Activated CD4-positive, alpha-beta T cell treated with anti-CD3 and anti-CD28 coated beads for 1 hour (primary cell): ENCODE data around the gene MYO7B.

Experiments used
- DNase-seq: peaks from one replicate; pipeline ENCODE4 v3.0.0-alpha.2; 2020

The MYO7B gene

GRCh38 chr2:127611076-127611925 lies 75.8 kb downstream of the MYO7B start:
- no peak for DNase-seq

DNA sequence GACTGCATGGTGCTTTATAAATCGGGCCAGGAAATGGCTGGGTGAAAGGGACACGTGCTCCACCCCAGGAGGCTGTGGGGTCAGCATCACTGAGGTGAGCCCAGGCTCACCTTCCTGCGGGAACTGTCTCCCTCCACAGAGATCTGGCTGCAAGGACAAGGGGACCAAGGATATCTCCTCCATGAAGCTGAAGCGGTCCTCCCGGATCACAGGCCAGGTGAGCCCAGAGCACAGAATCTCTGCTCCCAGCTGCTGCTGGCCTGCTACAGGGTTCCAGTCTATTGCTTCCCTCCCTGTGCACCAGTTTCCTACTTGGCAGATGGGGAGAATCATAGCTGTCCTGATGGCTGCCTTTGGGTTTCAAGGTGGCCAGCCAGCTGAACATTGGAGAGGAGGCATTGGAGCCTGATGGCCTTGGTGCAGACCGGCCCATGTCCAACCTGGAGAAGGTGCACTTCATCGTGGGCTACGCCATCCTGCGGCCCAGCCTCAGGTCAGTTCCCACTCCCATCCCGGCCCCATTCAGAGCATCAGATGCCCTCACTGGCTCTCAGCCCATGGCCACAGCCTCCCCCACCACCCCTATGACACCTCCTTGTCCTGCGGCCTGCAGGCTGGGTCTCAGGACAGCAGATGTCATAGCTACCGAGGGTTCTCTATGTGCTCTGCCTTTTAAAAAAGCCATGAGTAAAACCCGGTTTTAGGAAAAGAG lies 76.8 kb downstream of the MYO7B start:
- no peak for DNase-seq

- no peak for DNase-seq
Observed at GRCh38 chr2:127614246-127614645, 78.8 kb downstream of the MYO7B start.

- DNase-seq = no peak
Observed at GRCh38 chr2:127614731-127615130, 79.2 kb downstream of the MYO7B start.

DNA sequence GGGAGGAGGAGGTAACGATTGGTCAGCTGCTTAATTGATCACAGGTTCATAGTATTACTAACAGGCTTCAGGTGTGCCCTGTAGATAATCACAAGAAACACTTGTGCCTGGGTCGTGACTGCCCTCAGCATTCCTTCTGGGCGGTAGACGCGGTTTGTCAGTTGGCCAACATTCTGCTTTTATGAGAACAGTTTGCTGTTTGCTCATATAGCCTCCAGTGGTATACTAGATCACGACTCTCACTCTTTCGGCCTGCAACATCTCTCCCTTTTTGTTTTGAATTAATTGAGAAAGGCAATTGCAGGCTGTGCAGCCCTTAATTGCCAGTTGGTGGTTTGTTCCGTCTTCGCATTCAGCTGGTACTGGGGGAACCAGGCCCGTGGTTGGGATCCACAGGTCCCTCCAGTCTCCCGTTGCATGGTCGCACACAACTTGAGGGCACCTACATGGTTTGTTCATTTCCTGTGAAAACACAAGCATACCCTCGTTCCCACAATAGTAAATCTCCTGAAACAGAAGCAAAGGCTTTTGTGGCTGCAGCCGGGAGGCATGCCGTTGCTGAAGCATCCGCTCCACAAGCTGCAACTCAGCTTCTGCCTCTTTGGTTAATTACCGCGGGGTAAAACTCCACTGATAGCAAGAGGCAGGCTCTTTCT lies 80.2 kb downstream of the MYO7B start:
- peak; percentile 4 for DNase-seq

- DNase-seq = no peak
Observed at GRCh38 chr2:127618551-127619202, 83.2 kb downstream of the MYO7B start.

DNA sequence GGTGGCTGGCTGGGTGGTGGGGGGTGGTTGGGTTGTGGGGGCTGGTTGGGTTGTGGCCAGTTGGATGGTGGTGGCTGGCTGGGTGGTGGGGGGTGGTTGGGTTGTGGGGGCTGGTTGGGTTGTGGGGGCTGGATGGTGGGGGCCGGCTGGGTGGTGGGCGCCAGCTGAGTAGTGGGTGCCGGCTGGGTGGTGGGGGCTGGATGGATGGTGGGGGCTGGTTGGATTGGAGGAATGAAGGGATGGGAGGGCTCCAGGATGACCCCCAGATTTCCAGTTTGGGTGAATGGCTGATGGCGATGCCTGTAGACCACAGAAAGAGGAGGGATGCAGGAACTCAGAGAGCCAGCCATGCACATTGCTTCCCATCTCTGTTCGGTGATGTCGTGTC lies 83.7 kb downstream of the MYO7B start:
- no peak for DNase-seq

DNA sequence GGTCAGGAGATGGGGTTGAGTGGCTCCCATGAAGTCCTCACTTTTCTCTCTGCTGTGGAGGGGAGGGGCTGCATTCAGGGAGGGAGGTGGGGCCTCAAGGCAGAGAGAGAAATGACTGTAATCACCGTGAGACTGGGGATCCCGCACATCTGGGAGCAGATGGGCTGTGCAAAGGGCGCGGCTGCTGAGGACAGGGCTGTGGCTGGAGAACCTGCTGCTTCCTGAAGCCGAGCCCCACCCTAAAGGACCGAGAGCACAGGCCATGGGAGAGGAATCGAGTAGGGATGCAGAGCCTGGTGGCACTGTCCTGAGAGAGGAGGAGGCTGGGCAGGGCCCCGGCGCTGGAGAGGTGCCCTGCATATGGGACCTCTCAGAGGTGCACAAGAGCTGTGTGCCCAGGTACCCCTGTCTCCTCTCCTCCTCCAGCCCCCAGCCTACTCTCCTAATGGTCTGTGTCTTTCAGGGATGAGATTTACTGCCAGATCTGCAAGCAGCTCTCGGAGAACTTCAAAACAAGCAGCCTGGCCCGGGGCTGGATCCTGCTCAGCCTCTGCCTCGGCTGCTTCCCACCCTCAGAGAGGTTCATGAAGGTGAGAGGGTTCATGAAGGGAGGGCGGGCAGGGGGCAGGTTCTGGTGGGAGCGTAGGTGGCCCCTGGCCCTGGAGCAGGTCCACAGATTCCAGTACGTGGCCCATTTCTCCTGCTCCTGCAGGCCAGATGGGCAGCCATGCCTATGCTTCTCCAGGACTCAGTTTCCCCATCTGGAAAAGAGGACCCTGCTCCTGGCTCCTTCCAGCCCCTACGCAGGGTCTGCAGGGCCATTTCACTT lies 84.6 kb downstream of the MYO7B start:
- DNase-seq = peak; percentile 6

DNA sequence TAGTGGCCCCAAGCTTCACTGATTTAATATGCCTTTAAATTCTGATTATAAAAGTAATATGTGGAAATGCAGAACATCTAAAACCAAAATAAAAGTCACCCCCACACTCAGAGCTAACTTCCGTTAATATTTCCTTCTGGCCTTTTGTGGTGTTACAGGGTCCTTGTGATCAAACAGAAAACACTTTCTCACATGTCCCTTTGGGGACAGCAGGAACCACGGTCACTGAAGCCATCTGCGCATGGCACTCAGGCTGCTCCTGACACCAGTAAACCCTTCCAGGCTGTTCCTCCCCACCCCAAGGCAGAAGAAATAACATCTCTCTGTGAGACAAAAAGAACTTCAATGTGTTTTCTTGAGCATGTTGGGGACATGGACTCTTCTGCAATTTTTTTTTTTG lies 85.4 kb downstream of the MYO7B start:
- no peak for DNase-seq

DNA sequence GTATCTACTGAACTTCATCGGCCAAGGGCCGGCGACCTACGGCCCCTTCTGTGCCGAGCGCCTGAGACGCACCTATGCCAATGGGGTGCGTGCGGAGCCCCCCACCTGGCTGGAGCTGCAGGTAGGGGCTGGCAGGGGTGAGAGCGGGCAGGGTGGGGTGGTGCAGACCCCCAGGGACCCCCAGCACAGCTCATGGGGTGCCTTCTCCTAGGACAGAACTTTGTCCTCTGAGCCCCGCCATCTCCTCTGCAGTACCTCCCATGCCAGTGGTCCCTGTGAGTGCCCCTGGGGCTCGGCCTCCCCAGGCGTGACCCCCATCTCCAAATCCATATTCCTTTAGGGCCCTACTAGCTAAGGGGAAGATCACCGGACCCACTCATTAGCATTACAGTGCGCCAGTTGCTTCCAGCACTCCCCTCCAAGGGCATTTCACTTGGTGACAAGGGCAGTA lies 86.5 kb downstream of the MYO7B start:
- DNase-seq = no peak

- DNase-seq = no peak
Observed at GRCh38 chr2:127622561-127623387, 87.3 kb downstream of the MYO7B start.

GRCh38 chr2:127623388-127624319 lies 88.2 kb downstream of the MYO7B start:
- DNase-seq = no peak

- DNase-seq = no peak
Observed at GRCh38 chr2:127624320-127624755, 88.9 kb downstream of the MYO7B start.

- DNase-seq = no peak
Observed at GRCh38 chr2:127624756-127625571, 89.5 kb downstream of the MYO7B start.

- DNase-seq = no peak
Observed at GRCh38 chr2:127625572-127625951, 90.1 kb downstream of the MYO7B start.

GRCh38 chr2:127626175-127626574 lies 90.7 kb downstream of the MYO7B start:
- no peak for DNase-seq

- no peak for DNase-seq
Observed at GRCh38 chr2:127626917-127627739, 91.6 kb downstream of the MYO7B start.
